OCI-LY7 (cell line): ENCODE data around the gene ANK3. TPM values are rescaled to one million over a fixed set of nuclear protein-coding genes. Genes with fewer than 3 reads are reported as not detected.

Source experiments
- BruUV-seq: library from RNA; stranded (reverse); fragments of 400-500 nt; replicated peaks from 2 replicates; lab custom pipeline; 2021; lab: Mats Ljungman, UMichigan
- CTCF ChIA-PET: fragments of 300-600 bp; sonication (Branson Sonifier 250); formaldehyde crosslinking; loops from one replicate; lab custom pipeline; 2022; ENCODE audit warnings: antibody characterized with exemption; ENCODE audit not compliant: unreplicated experiment; lab: Charles Lee
- POLR2A ChIA-PET: fragments of 300-600 bp; sonication (Branson Sonifier 250); formaldehyde crosslinking; loops from one replicate; lab custom pipeline; 2022; ENCODE audit warnings: antibody characterized with exemption; lab: Charles Lee
- DNase-seq: peaks from one replicate; pipeline ENCODE4 v3.0.0-alpha.2; 2015; ENCODE audit warnings: low spot score
- H2AFZ ChIP-seq: fragments of 200-600 bp; sonication (generic), shearing (Covaris generic); 2 replicates; pipeline ENCODE4 v1.6.1; 2014; ENCODE audit warnings: mild to moderate bottlenecking, antibody characterized with exemption, low read length, moderate library complexity
- H3K27ac ChIP-seq: fragments of 200-600 bp; sonication (generic); 2 replicates; pipeline ENCODE4 v1.5.1; 2014; ENCODE audit warnings: mixed run types, low read depth, mild to moderate bottlenecking, moderate library complexity, low read length, inconsistent platforms; ENCODE audit not compliant: poor library complexity, severe bottlenecking
- H3K36me3 ChIP-seq: fragments of 200-600 bp; sonication (generic); 2 replicates; pipeline ENCODE4 v1.6.1; 2014; ENCODE audit warnings: mild to moderate bottlenecking, antibody characterized with exemption, low read length, moderate library complexity, mixed read lengths; ENCODE audit not compliant: insufficient read depth
- H3K4me1 ChIP-seq: fragments of 200-600 bp; sonication (generic); 2 replicates; pipeline ENCODE4 v1.5.1; 2014; ENCODE audit warnings: mild to moderate bottlenecking, low read length; ENCODE audit not compliant: insufficient read depth, poor library complexity, severe bottlenecking
- H3K4me2 ChIP-seq: fragments of 200-600 bp; sonication (generic); 2 replicates; pipeline ENCODE4 v1.6.1; 2014; ENCODE audit warnings: mild to moderate bottlenecking, low read length
- H3K4me3 ChIP-seq: fragments of 200-600 bp; sonication (generic); 2 replicates; pipeline ENCODE4 v1.5.1; 2014; ENCODE audit warnings: mild to moderate bottlenecking, low read depth, low read length; ENCODE audit not compliant: poor library complexity, severe bottlenecking
- H3K79me2 ChIP-seq: fragments of 200-600 bp; sonication (generic); 2 replicates; pipeline ENCODE4 v1.6.1; 2016; ENCODE audit warnings: low read depth, mild to moderate bottlenecking, low read length, moderate library complexity, mixed read lengths; ENCODE audit not compliant: insufficient read depth
- H3K9me2 ChIP-seq: fragments of 200-600 bp; sonication (generic); 2 replicates; pipeline ENCODE4 v1.6.1; 2016; ENCODE audit warnings: mild to moderate bottlenecking, low read length, mixed read lengths; ENCODE audit not compliant: insufficient read depth
- H3K9me3 ChIP-seq: fragments of 200-600 bp; sonication (generic); 2 replicates; pipeline ENCODE4 v1.6.1; 2014; ENCODE audit warnings: mild to moderate bottlenecking, mixed run types, low read length, mixed read lengths
- H4K20me1 ChIP-seq: fragments of 200-600 bp; sonication (generic); 2 replicates; pipeline ENCODE4 v1.6.1; 2014; ENCODE audit warnings: mild to moderate bottlenecking, antibody characterized with exemption, low read length, moderate library complexity, mixed read lengths; ENCODE audit not compliant: insufficient read depth
- CTCF ChIP-seq: fragments of 200-600 bp; sonication (generic); conservative IDR thresholded peaks from 2 replicates; pipeline ENCODE4 v1.5.1; 2014; ENCODE audit warnings: mild to moderate bottlenecking, antibody characterized with exemption, low read length, moderate library complexity, mixed read lengths
- EZH2phosphoT487 ChIP-seq: fragments of 200-600 bp; sonication (generic); IDR thresholded peaks from 2 replicates; pipeline ENCODE4 v1.6.1; 2018; ENCODE audit warnings: low read depth, borderline replicate concordance, mild to moderate bottlenecking, mixed run types, antibody characterized with exemption, low read length, moderate library complexity, mixed read lengths
- intact Hi-C: fragments of 100-400 bp; cut with micrococcal nuclease; formaldehyde crosslinking; loops from one replicate; pipeline ENCODE4 v1.10.0; 2022; ENCODE audit not compliant: unreplicated experiment
- total RNA-seq, 2 experiments: library from RNA; depleted of rRNA in 1 of 2; stranded (reverse); fragments of >200 nt in 1 of 2; shearing (Covaris generic) in 1 of 2; gene quantifications; 2 replicates each; pipeline ENCODE4 v1.2.3, GENCODE V29; 2014 to 2022

Gene ANK3
- total RNA-seq, 2 experiments from 2014 or later = 0.13 to 0.49 TPM

- Histone ChIP-seq H3K27ac (no peak overlapping the region), H3K9me2 (no peaks in the 10 kb centered on the region), H3K4me1 (no peaks in the 10 kb centered on the region), H3K79me2 (no peaks in the 10 kb centered on the region), H3K4me3 (no peak overlapping the region), H3K36me3 (no peaks in the 10 kb centered on the region), H3K9me3 (no peaks in the 10 kb centered on the region), H3K4me2 (no peak overlapping the region), H4K20me1 (no peaks in the 10 kb centered on the region), H2AFZ (no peak overlapping the region)
- intact Hi-C loops = no loop called here
- no peak for DNase-seq
- no TSS peak for BruUV-seq
- TF ChIP-seq EZH2phosphoT487 (no peak), CTCF (no peak)
- POLR2A ChIA-PET = no interaction called here
- CTCF ChIA-PET = no interaction called here
Observed at GRCh38 chr10:60187691-60188090, 202.0 kb downstream of the ANK3 start.

- TF ChIP-seq EZH2phosphoT487 = no peak
- TF ChIP-seq CTCF = no peak
- BruUV-seq = no TSS peak
- CTCF ChIA-PET = no interaction called here
Observed at GRCh38 chr10:60186315-60187071, 203.2 kb downstream of the ANK3 start.

GRCh38 chr10:60185421-60185820, 204.3 kb downstream of the ANK3 start:
- no peak overlapping the region for H3K4me2 ChIP-seq
- POLR2A ChIA-PET = interaction anchor here (0.6 to 0.7 kb wide), 2 partner anchors 464 to 884 kb away, joined by 3 to 5 read pairs; no protein-coding TSS in a partner anchor
- H3K36me3 ChIP-seq = no peaks in the 10 kb centered on the region
- no peaks in the 10 kb centered on the region for H3K9me2 ChIP-seq
- intact Hi-C loops = no loop called here
- TF ChIP-seq EZH2phosphoT487 (no peak), CTCF (no peak)
- no peak overlapping the region for H3K4me3 ChIP-seq
- no peaks in the 10 kb centered on the region for H3K9me3 ChIP-seq
- DNase-seq = no peak
- H4K20me1 ChIP-seq = no peaks in the 10 kb centered on the region
- no TSS peak for BruUV-seq
- no peaks in the 10 kb centered on the region for H3K79me2 ChIP-seq
- CTCF ChIA-PET = no interaction called here
- H3K27ac ChIP-seq = no peak overlapping the region
- H3K4me1 ChIP-seq = no peaks in the 10 kb centered on the region
- H2AFZ ChIP-seq = no peak overlapping the region

More at GRCh38 chr10:60186315-60187071, 203.2 kb downstream of the ANK3 start:
- intact Hi-C loops = no loop called here
- no peak overlapping the region for H3K4me3 ChIP-seq
- H3K9me2 ChIP-seq = no peaks in the 10 kb centered on the region
- H3K9me3 ChIP-seq = no peaks in the 10 kb centered on the region
- no peaks in the 10 kb centered on the region for H3K79me2 ChIP-seq
- no peaks in the 10 kb centered on the region for H3K36me3 ChIP-seq
- POLR2A ChIA-PET = interaction anchor here (0.6 to 0.7 kb wide), 2 partner anchors 463 to 885 kb away, joined by 3 to 5 read pairs; no protein-coding TSS in a partner anchor
- H3K4me2 ChIP-seq = no peak overlapping the region
- no peak overlapping the region for H3K27ac ChIP-seq
- no peak for DNase-seq
- no peak overlapping the region for H2AFZ ChIP-seq
- H4K20me1 ChIP-seq = no peaks in the 10 kb centered on the region
- H3K4me1 ChIP-seq = no peaks in the 10 kb centered on the region
